Measurements from ENCODE around the gene IMMP1L.

The IMMP1L gene

GRCh38 chr11:31412946-31413345 lies 96.5 kb downstream of the IMMP1L start:
- no peaks in the 10 kb centered on the region for H3K9me3 ChIP-seq
- no peaks in the 10 kb centered on the region for H3K27me3 ChIP-seq (ENCODE audit: low read depth)
- H3K4me1 ChIP-seq = no peaks in the 10 kb centered on the region
- H3K36me3 ChIP-seq (replicated peaks) = no peaks in the 10 kb centered on the region
- no peak overlapping the region for H3K4me3 ChIP-seq
- DNase-seq (ENCODE audit: low spot score in 2 of 2) = no peak
- in situ Hi-C loops (cut with MboI; ENCODE audit: low sequenced_read_pairs) = no loop called here

GRCh38 chr11:31408201-31408600 lies 101.2 kb downstream of the IMMP1L start:
- H3K4me1 ChIP-seq = no peaks in the 10 kb centered on the region; the same call in 1 of the 2 replicates
- DNase-seq (ENCODE audit: low spot score in 2 of 2) = no peak
- no peaks in the 10 kb centered on the region for H3K36me3 ChIP-seq (replicated peaks)
- H3K4me3 ChIP-seq = no peak overlapping the region
- in situ Hi-C loops (cut with MboI; ENCODE audit: low sequenced_read_pairs) = no loop called here
- no peaks in the 10 kb centered on the region for H3K27me3 ChIP-seq (ENCODE audit: low read depth)
- no peaks in the 10 kb centered on the region for H3K9me3 ChIP-seq

GRCh38 chr11:31404614-31405013 lies 104.8 kb downstream of the IMMP1L start:
- DNase-seq (ENCODE audit: low spot score in 2 of 2) = no peak
- no peaks in the 10 kb centered on the region; the same call in 1 of the 2 replicates for H3K4me1 ChIP-seq
- in situ Hi-C loops (cut with MboI; ENCODE audit: low sequenced_read_pairs) = no loop called here
- no peak overlapping the region for H3K4me3 ChIP-seq
- H3K36me3 ChIP-seq (replicated peaks) = no peaks in the 10 kb centered on the region
- H3K9me3 ChIP-seq = no peaks in the 10 kb centered on the region
- no peaks in the 10 kb centered on the region for H3K27me3 ChIP-seq (ENCODE audit: low read depth)

GRCh38 chr11:31397239-31397834 lies 112.1 kb downstream of the IMMP1L start:
- DNase-seq (ENCODE audit: low spot score in 2 of 2) = peak in 1 of 2 experiments; percentile 19
- Histone ChIP-seq H3K27me3 (ENCODE audit: low read depth) (no peaks in the 10 kb centered on the region), H3K9me3 (no peaks in the 10 kb centered on the region), H3K36me3 (replicated peaks) (no peaks in the 10 kb centered on the region), H3K4me1 (no peaks in the 10 kb centered on the region), H3K4me3 (no peak overlapping the region)
- in situ Hi-C loops (cut with MboI; ENCODE audit: low sequenced_read_pairs) = loop anchor here (10.0 kb wide), 2 partner anchors 477 to 557 kb away; no protein-coding TSS in a partner anchor

GRCh38 chr11:31387379-31387778 lies 122.0 kb downstream of the IMMP1L start:
- DNase-seq (ENCODE audit: low spot score in 2 of 2) = no peak
- Histone ChIP-seq H3K36me3 (replicated peaks) (no peaks in the 10 kb centered on the region), H3K4me1 (no peaks in the 10 kb centered on the region), H3K4me3 (no peak overlapping the region), H3K9me3 (no peaks in the 10 kb centered on the region), H3K27me3 (ENCODE audit: low read depth) (no peaks in the 10 kb centered on the region)
- in situ Hi-C loops (cut with MboI; ENCODE audit: low sequenced_read_pairs) = no loop called here

- Histone ChIP-seq H3K4me3 (no peak overlapping the region), H3K36me3 (replicated peaks) (no peaks in the 10 kb centered on the region), H3K27me3 (ENCODE audit: low read depth) (no peaks in the 10 kb centered on the region), H3K4me1 (no peaks in the 10 kb centered on the region), H3K9me3 (no peaks in the 10 kb centered on the region)
- no peak for DNase-seq (ENCODE audit: low spot score in 2 of 2)
- in situ Hi-C loops (cut with MboI; ENCODE audit: low sequenced_read_pairs) = no loop called here
Observed at GRCh38 chr11:31383116-31383515, 126.3 kb downstream of the IMMP1L start.
